Activated CD4-positive, CD25-positive, alpha-beta regulatory T cell treated with anti-CD3 and anti-CD28 coated beads, Interleukin-2, amount 50 U/mL, for 72 hours (primary cell): ENCODE data around the gene SMURF2.
"Not testable (repeated sequence)": the region's sequence is repeated elsewhere in the genome, so short reads cannot be mapped to it uniquely, and the experiment has no call there.

Source experiments
- DNase-seq: peaks from one replicate; pipeline ENCODE4 v3.0.0; 2021

Gene SMURF2

GRCh38 chr17:64583038-64583437 is 79.1 kb downstream of the SMURF2 start:
- DNase-seq, result no peak

- no peak for DNase-seq
Observed at GRCh38 chr17:64580384-64581315, 81.5 kb downstream of the SMURF2 start.

- no peak for DNase-seq
Observed at GRCh38 chr17:64579917-64580316, 82.2 kb downstream of the SMURF2 start.

GRCh38 chr17:64577025-64577424 is 85.1 kb downstream of the SMURF2 start:
- not testable (repeated sequence) for DNase-seq

GRCh38 chr17:64575431-64575830 is 86.7 kb downstream of the SMURF2 start:
- no peak for DNase-seq

- no peak for DNase-seq
Observed at GRCh38 chr17:64574646-64575045, 87.5 kb downstream of the SMURF2 start.

GRCh38 chr17:64573214-64573613 is 88.9 kb downstream of the SMURF2 start:
- DNase-seq, result no peak

- no peak for DNase-seq
Observed at GRCh38 chr17:64572682-64573154, 89.4 kb downstream of the SMURF2 start.

- DNase-seq, result no peak
Observed at GRCh38 chr17:64571746-64572145, 90.4 kb downstream of the SMURF2 start.

- DNase-seq, result no peak
Observed at GRCh38 chr17:64565563-64565962, 96.5 kb downstream of the SMURF2 start.

- no peak for DNase-seq
Observed at GRCh38 chr17:64564098-64564497, 98.0 kb downstream of the SMURF2 start.

- DNase-seq, result no peak
Observed at GRCh38 chr17:64555281-64555680, 106.8 kb downstream of the SMURF2 start.

- DNase-seq, result no peak
Observed at GRCh38 chr17:64554028-64554637, 108.0 kb downstream of the SMURF2 start.

GRCh38 chr17:64551461-64551860 is 110.6 kb downstream of the SMURF2 start:
- DNase-seq, result no peak

GRCh38 chr17:64547319-64547718 is 114.8 kb downstream of the SMURF2 start:
- DNase-seq, result no peak

- DNase-seq, result no peak
Observed at GRCh38 chr17:64546716-64547115, 115.4 kb downstream of the SMURF2 start.

- DNase-seq, result no peak
Observed at GRCh38 chr17:64544742-64545141, 117.4 kb downstream of the SMURF2 start.

GRCh38 chr17:64540118-64540776 is 121.9 kb downstream of the SMURF2 start:
- DNase-seq, result no peak

GRCh38 chr17:64538508-64539130 is 123.5 kb downstream of the SMURF2 start:
- no peak for DNase-seq

- no peak for DNase-seq
Observed at GRCh38 chr17:64537488-64537887, 124.6 kb downstream of the SMURF2 start.

GRCh38 chr17:64536913-64537312 is 125.2 kb downstream of the SMURF2 start:
- no peak for DNase-seq

- DNase-seq, result no peak
Observed at GRCh38 chr17:64535357-64535756, 126.8 kb downstream of the SMURF2 start.

- no peak for DNase-seq
Observed at GRCh38 chr17:64534187-64534586, 127.9 kb downstream of the SMURF2 start.
